Stimulated activated CD8-positive, alpha-beta memory T cell treated with anti-CD3 and anti-CD28 coated beads, Interleukin-7, amount 100 ng/mL, for 1 hour (primary cell): ENCODE measurements around the gene SKI.
"Not testable (repeated sequence)": the region's sequence is repeated elsewhere in the genome, so short reads cannot be mapped to it uniquely, and the experiment has no call there.

Experiments used
- DNase-seq, 2 donors: peaks; one replicate each; pipeline ENCODE4 v3.0.0-alpha.2; 2020; ENCODE audit warnings: low read depth in 2 of 2

The SKI gene

DNA sequence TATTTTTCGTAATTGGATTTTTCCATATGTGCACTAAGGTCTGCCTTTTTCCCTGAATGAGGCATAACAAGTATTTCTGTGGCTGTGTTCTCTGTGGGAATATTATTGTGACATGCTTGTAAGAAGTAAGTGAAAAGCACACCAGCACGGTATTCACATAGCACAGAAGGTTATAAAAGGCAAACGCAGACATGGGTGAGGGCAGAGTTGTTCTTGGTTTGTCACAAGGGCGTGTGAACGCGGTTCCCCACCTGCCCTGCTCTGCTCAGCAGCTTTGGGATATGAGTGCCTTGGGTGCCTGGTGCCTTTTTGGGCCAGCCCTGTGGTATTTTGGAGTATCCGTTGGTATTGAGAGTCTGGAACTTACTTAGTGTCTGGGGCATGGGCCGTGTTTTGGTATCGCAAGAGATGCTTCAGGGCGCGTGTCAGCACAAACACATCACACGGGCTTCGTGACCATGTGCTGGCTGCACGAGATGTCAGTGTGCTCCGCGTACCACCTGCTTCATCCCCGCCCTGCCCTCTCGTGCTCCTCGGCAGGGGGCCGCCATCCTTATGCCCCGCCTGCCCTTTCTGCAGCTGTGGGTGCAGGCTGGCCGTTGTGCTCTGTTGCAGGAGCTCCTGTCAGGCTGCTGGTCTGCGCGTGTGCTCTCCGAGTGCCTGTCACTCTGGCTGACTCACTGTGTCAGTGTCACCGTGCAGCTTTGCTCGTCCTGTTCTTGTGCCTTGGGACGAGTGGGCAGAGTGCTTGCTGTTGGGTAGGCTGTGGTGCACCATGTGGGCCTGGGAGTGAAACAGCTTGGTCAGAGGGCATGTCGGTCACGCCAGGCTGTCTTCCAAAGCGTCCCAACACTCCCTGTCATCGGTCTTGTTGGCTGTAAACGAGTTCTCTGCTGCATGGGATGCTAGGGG, 15.0 kb downstream of the SKI start:
- no peak for DNase-seq

DNA sequence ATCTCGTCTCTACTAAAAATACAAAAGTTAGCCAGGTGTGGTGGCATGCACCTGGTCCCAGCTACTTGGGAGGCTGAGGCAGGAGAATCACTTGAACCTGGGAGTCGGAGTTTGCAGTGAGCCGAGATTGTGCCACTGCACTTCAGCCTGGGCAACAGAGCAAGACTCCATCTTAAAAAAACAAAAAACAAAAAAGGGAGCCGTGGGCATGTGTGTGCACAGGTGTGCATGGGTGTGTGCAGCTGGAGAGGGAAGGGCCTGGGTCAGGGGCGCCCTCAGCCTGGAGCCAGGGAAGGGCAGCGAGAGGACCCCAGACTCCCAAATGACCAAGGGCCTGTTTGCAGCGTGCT, 18.9 kb downstream of the SKI start:
- DNase-seq, result not testable (repeated sequence)

DNA sequence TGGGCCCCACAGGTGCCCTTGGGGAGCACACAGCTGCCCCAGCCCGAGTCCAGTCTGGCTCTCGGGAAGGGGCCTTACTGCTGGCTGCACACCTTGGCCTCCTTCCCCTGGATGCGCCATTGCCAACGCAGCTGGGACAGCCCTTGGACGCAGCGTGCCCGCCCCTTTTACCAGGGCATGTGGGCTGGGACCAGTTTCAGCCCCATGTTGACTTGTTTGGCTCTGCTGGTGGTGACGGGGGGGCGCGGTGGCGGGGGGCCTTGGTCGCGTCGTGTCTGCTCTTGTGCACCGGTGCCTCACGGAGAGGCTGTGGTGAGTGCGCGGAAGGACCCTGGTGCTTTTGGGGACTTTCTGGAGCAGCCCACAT, 19.6 kb downstream of the SKI start:
- DNase-seq, result no peak

DNA sequence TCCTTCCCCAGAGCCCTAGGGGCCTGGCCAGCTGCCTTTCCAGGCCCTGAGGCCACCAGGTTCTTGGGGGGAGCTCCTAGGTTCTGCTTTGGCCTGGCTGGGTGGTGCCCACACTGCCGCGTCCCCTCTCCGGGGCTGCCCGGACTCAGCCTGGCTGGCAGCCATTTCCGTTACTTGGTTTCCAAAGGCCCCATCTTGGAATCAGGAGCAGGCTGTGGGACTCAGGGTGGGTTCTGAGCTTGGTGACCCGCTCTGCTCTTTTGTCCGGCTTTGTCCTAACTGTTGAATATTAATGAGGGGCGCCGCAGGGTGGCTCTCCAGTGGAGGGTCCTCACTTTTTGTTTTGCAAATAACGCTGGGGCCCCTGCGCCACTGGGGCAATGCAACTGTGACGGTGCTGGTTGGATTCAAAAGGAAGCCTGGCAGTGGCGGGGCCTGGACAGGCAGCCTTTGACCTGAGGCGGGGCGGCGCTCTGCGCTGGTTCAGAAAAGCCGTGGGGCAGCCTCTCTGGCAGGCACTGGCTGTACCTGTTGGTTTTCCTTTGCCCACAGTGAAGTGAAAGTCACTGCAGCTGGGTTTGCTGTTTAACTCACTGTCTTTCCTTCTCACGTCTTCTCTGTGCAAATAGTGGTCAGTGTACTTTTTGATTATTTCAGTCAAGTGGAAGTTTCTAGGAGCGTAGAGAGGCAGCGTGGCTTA, 20.2 kb downstream of the SKI start:
- DNase-seq, result no peak

DNA sequence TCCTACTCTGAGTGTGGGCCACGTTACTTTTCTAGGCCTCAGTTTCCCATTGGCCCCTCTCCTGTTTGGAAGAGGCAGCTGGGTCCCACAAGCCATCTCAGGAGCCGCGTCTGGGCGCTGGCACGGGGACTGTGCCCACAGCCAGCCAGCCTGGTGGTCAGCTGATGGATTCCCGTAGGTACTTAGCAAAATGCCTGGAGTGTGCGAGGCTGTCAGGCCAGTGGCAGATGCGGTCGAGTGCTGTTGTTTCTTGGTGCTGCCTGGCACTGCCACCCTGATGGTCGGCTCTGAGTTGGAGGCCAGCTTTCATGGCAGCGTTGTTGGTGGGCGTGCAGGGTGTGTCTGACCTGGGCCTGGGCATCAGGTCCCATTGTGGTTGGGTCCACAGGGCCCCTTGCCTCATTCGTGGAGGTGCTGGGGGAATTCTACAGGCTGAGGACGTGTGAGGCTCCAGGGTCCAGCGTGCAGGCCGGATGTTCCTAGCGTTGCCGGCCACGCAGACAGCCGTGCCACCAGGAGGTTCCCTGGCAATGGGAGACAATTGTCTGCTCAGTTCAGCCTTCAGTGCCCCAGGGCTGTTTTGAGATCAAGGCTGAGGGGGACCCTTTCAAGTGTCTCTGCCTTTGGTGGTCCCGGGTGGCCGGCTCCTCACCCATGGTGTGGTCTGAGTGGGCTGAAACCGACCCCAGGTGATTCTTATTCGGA, 20.9 kb downstream of the SKI start:
- no peak for DNase-seq

DNA sequence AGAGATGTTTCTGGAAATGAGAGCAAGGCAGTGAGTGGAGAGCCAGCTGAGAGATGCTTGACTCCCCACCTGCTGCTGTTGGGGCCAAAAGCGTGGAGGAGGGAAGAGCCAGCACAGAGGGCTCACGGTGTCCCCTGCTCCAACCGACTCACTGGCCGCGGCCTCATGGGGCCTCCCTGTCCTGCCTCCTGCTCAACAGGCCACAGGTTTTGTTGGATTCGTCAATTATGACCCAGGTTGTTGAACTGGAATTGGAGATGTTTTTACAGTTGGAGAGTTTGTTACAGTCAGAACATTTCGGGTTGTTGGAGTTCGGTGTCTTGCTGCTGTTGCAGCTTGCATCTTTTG, 21.4 kb downstream of the SKI start:
- no peak for DNase-seq

DNA sequence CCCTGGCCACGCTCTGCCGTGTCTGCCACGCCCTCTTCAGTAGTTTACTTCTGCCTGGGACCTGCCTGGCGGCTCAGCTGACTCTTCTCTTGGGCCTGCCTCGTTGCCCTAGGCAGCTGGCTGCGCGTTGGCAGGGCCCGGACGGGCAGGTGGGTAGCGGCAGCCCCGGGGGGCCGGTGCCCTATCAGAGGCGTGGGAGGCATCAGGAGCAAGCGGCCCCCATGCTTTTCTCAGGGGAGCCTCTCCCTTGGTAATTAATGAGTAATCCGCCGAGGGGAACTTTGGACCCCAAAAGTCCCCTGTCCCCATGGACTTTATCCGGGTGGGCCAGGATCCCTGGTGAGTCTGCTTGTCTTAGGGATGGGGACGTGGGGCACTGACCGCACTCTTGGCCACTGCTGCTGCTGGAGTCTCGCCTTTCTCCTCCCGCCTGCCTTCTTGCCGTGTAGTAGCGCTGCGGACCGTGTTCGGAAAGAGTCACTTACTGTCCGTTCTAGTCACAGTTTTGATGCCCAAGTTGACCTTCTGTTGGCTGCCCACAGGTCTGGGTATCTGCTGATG, 22.7 kb downstream of the SKI start:
- DNase-seq, result no peak

DNA sequence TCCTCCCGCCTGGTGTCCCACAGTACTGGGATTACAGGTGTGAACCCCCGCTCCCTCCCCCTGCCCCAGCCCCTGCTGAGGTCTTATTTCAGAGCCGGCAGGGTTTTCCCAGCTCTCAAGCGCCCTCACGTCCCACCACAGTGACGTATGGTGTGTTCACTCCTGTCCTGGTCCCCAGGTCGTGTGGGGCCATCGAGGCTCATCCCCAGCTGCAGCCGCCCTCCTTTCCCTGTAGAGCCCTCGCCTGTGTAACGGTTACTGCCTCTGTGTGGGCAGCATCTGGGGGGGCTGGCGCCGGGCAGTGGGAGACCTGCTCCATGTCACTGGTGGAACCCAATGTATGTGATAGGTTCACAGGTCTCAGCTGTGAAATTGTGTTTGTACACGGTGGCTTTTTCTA, 23.2 kb downstream of the SKI start:
- DNase-seq, result no peak

DNA sequence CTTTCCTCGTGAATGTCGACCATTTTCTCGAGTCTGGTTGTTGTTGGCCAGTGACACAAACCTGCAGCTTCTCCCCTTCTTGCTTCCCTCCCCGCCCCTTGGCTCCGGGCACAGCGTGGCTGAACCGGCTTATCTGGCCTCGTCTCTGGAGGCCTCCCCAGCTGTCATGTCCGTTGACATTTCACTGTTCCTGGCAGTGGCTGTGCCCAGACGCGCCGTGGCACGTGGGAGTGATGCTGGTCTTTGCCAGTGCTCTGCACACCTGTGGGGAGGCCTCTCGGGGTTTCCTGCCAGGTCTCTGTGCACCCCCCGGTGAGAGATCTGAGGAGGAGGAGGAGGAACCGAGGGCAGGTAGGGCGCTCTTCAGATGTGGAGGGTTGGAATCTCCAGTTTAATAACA, 23.7 kb downstream of the SKI start:
- no peak for DNase-seq

DNA sequence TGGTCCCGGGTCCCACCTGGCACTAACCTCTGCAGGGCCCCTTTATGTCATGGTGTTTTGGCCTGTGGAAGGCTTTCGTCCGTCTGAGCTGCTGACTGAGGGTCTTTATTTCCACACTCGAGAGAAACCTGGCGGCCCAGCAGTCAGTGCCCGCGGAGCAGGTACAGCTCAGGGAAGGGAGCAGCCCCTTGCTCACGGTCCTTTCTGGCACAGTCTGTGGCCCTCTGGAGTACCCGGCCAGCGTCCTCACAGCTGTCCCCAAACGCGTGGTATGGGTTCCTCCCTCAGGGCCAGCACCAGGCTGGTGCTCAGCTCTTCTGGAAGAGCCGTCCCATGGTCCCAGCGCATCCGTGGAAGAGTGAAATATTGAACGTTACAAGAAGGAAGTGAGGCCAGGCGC, 24.3 kb downstream of the SKI start:
- no peak for DNase-seq

DNA sequence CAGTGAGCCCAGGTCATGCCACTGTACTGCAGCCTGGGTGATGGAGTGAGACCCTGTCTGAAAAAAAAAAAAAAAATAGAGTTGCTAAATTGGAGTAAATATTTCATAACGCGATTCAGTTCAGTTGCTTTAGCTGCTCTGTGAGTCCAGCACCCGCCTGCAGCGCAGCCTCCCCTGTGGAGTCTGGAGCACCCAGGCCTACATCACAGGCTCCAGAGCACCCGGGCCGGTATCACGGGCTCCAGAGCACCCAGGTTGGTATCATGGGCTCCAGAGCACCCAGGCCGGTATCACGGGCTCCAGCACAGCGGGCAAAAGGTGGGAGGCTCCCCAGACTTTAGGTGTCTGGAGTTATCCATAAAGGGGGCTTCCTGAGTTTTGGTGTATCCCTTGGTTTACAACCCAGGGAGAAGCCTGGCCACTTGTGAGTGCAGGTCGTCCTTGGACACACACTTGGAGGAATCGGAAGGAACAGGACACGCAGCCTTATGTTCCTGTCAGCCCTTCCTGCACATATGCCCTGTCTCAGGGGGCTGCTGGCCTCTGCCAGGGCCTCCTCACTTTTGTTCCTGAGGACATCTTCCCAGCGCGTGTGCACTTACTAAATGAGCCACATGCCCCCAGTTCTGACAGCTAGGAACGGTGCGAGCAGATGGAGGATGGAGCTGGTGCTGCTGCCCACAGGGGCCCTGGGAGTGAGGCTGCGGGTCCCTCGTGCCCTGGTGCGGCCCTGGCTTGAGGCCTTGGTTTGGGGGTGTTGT, 25.1 kb downstream of the SKI start:
- no peak for DNase-seq

DNA sequence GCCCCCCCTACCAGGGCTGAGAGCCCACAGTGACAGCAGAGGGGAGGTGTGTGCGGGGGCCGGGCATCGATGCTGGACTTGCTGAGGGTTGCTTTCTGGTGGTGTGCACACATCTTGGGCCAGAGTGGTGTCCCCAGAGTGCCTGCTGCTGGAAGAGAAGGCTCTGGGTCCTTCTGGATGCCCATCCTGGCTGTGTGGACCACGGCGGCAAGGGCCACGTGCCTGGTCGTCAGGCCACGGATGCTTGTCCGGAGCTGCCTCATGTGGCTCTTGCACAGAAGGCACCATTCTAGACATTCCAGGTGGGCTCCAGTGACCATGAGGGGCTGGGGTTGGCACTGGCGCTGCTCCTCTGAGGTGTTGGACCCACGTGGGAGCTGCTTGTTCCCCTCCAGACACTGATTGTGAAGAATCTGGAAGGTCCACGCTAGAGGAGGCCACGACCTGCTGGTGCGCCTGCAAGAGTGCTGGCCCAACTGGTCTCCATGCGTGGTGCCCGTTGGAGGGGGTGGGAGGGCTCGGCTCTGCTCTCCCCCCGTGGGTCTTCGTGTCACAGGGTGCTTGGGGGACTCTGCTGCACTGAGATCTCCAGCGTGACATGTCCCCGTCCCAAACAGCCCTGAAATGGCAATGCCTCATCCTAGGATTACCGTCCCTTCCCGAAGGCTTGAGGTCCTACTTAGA, 25.8 kb downstream of the SKI start:
- DNase-seq, result no peak

DNA sequence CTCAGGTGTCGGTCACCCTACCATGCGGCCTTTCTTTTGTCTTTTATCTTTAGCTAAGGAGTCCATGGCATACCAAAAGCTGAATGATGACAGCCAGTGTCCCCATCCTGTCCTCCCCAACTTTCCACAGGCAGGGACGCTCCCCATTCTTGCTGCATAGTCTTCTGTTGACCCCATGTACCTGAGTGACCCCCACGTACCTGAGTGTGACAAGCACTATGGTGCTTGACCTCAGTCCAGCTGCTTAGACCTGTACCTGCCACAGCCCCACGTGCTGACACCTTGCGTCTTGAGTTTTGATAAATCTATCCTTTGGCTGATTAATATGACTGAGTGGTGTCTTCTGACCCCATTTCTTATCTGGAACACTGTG, 26.9 kb downstream of the SKI start:
- DNase-seq, result no peak

DNA sequence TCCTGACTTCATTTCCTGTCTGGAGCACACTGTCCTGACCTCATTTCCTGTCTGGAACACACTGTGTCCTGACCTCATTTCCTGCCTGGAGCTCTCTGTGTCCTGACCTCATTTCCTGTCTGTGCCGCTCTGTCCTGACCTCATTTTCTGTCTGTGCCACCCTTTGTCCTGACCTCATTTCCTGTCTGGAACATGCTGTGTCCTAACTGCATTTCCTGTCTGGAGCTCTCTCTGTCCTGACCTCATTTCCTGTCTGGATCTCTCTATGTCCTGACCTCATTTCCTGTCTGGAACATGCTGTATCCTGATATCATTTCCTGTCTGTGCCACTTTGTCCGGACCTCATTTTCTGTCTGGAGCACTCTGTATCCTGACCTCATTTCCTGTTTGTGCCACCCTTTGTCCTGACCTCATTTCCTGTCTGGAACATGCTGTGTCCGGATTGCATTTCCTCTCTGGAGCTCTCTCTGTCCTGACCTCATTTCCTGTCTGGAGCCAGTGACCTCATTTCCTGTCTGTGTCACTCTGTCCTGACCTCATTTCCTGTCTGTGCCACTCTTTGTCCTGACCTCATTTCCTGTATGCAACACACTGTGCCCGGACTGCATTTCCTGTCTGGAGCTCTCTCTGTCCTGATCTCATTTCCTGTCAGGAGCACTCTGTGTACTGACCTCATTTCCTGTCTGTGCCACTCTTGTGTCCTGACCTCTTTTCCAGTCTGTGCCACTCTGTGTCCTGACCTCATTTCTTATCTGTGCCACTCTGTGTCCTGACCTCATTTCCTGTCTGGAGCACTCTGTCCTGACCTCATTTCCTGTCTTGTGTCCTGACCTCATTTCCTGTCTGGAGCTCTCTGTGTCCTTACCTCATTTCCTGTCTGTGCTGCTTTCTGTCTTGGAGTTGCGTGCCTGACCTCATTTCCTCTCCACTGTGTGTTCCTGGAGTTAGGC, 27.6 kb downstream of the SKI start:
- DNase-seq, result peak; percentile 48 to 56

DNA sequence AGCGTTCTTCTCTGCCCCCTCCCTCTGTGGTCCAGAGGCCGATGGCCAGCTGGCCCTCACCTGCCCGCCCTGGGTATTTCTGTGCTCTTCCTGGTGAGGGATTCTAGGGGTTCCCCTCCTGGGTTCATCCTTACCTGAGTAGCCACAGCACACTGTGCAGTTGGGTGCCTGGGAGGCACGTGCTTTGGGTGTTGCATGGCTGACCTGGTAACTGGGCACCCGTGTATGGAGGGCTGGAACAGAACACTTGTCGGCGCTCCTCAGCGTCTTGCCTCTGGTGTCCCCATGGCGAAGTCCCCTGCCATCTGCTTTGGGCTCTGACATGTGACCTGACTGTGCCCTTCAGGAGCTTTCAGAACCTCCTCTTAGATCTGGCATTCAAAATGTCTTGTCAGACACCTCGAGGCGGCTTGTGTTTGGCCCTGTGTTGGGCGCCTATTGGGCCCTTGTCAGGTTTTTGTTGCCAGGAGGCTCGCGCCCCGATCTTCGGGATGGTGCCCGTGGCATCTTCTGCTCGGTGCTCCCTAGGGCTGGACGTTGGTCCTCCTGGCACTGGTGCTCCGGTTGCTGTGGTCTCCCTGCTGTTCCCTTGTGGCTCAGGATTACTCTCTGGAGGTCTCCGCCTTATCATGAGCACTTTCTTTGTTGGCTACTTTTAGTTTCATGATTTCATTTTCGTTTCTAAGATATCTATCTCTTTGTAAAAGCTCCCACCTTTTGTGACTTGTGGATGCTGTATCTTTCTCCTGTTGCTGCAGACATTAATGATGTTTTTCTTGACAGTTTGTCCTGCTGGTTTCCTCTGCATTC, 28.5 kb downstream of the SKI start:
- no peak for DNase-seq

DNA sequence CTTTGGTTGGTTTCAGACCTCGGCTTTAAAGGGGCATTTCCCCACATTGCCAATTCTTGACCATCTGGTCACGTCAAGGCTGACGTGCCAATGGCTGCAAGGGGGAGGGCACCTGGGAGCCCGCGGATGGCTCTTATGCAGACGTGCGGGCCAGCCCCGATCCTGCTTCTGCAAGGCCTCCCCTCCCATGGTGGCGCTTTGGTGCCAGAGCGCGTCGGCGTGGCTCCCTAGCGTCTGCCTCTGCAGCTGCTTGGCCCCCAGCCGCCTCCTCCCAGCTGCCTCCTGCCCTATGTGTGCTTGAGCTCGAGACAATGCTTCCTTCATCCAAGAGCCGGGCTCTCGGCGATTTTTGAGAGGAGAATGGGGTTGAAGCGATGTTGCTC, 29.1 kb downstream of the SKI start:
- DNase-seq, result no peak

DNA sequence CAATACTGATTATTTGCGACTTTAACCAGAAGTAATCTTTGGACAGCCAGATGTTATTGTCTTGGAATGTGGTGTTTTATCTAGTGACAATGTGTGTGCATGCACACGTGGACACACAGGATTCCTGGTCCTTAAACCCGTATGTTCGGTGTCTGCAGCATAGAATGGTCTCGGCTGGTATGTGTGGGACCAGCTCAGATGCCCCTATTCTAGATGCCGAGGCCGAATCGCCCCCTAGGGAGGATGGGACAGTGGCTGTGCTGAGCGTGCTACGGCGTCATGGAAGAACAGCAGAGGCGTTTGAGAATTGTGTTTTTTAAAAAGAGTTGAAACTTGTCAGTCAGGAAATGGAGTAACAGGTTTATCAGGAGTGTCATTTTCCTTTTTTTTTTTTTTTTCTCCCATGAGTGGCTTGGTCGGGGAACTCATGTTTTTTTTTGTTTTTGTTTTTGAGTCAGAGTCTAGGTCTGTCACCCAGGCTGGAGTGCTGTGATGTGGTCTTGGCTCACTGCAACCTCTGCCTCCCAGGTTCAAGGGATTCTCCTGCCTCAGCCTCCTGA, 30.1 kb downstream of the SKI start:
- DNase-seq, result no peak

DNA sequence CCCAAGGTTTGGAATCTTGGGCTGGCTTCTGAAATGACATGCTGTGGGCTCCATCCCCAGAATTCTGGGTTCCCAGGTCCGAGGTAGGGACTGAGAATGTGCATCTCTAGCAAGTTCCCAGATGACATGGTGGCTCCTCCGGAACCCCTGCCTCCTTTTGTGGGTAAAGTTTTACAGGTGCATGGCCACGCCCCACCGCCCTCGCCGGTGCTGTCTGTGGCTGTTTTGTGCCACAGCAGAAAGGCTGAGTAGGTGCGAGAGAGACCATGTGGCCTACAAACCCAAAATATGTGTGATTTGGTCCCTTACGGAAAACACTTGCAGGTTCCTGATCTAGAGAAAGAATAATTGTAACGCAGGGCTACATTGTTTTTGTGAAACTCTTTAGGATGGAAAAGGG, 30.9 kb downstream of the SKI start:
- peak in 1 of 2 donors; percentile 36 for DNase-seq
